Tongue (tissue), 2 donors: ENCODE data around the gene FOXA1. TPM values are rescaled to one million over a fixed set of nuclear protein-coding genes. Genes with fewer than 3 reads are reported as not detected.

Experiments used
- DNase-seq: peaks from one replicate; pipeline ENCODE4 v3.0.0-alpha.2; 2015
- total RNA-seq: library from RNA; depleted of rRNA; stranded (reverse); fragments of >200 nt; gene quantifications from one replicate; pipeline ENCODE4 v1.2.3, GENCODE V29; 2014

The FOXA1 gene
- 15.9 TPM for total RNA-seq

DNA sequence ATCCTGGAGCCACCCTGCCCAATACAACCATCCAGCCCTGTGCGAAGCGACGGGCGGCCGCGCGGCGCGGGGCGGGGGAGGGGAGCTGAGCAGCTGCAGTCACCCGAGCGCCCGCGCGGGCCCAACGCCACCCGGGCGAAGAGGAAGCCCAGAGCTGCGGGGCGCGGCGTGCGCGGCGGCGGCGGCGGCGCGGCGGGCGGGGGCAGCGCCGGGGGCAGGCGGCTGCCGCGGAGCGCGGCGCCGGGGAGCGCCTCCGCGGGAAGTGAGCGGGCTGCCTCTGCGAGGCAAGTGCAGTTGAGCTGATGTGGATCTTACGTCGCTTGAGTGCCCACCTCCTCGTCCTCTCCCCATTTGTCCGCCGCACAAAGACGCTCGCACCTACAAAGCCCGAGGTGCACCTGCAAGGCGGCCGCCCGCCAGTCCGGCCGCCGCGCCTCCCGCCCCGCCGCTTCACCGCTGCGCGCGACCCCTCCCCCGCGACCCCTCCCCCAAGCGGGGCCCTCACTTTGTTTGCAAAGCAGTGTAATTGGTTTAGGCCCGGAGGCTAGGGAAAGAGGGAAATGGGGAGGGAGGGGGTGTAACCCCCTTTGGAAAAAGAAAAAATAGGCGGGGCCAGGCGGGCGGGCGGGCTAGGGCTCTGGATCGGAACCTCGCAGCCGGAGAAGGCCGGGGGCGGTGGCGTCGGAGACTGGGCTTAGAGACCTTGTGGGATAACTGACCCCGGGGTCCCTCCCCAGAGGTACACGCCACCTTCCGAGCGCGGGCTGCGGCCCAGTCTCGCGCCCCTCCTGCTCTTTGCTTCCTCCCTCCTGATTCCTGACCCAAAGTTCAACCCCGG, at the start of gene FOXA1, which contains the start of gene TTC6:
FOXA1 (minus strand) TSS at position 279 of the 838 bp plus-strand sequence; CDS start at position 2, 277 bp downstream.
TTC6 (plus strand) TSS at position 659 of the 838 bp plus-strand sequence. CDS start 26,436 bp downstream, outside the sequence.
- peak; percentile 53 for DNase-seq

DNA sequence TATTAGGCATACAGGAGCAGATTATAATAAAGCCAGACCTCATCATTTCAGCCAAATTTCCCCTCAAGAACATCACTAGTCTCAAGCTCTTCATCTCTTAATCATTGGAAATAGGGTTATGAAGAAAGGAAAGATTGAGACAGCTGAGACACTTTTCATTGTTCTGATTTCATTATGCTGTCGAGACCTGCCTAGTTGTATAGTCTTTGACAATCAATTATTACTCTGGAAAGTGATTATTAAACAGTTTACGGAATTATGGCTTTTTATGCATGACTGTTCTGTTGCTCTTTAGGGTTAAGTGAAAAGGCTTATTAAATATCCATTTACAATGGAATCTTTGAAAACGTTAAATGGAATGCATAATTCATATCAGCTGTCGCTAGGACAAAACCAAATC, 48.7 kb upstream of the FOXA1 start:
- DNase-seq = no peak

DNA sequence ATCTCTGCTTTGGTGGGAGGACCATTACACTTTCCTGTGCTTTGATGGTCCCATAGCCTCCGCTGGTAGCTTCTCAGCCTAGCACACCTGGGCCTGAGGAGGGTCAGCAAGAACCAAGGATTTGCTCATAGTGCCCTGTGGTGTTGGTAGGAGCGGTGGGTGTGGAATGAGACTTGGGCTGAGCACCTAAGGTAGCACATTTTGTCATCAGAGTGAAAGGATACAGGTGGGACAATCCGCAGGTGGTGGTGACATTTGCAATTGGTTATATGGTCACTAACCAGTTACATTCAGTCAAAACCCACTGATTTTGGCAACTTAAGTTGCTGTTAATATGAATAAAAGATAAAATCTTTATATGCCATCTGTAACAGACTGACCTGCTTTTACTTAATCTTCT, 47.1 kb upstream of the FOXA1 start:
- DNase-seq = no peak

DNA sequence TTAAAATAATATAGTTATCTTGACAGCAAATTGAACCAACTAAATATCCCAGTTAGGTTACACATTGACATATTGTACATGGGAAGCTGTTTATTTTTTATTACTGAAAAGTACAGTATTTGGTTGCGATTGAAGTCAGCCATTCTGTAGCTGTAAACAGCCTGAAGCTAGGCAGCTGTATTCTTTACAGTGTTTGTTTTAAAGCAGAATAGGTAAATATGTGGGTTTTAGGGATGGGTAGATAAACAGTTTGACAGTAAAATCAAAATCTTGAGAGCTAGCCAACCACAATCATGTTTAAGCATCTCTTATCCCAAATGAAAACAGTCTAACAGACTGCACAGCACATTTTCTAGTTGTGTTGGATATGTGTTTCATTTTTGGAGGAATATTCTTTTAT, 46.1 kb upstream of the FOXA1 start:
- no peak for DNase-seq

DNA sequence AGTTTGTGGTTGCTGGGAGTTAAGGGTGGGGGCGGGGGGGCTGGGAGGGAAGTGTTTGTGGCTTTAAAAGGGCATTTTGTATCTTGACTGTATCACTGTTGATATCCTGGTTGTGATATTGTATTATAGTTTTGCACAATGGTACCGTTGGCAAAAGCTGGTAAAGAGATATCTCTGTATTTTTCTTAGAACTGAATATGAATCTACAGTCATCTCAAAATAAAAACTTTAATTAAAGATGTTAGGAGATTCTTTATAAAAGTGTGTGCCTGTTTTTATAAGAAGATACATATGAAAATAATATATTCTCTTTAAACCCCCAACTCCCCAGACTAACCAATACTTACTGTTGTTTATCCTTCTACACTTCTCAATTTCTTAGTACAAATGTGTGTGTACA, 43.5 kb upstream of the FOXA1 start:
- no peak for DNase-seq

DNA sequence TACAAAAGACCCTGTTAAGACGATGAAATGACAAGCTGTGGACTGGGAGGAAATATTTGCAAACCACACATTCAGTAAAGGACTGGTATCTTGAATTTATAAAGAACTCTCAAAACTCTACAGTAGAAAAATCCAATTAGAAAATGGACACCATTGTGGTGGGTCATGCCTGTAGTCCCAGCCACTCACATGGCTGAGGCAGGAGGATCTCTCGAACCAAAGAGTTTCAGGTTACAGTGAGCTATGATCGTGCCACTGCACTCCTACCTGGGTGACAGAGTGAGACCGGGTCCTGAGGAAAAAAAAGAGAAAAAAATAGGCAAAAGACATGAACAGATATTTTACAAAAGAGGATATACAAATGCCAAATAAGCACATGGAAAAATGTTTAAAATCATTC, 42.3 kb upstream of the FOXA1 start:
- no peak for DNase-seq

DNA sequence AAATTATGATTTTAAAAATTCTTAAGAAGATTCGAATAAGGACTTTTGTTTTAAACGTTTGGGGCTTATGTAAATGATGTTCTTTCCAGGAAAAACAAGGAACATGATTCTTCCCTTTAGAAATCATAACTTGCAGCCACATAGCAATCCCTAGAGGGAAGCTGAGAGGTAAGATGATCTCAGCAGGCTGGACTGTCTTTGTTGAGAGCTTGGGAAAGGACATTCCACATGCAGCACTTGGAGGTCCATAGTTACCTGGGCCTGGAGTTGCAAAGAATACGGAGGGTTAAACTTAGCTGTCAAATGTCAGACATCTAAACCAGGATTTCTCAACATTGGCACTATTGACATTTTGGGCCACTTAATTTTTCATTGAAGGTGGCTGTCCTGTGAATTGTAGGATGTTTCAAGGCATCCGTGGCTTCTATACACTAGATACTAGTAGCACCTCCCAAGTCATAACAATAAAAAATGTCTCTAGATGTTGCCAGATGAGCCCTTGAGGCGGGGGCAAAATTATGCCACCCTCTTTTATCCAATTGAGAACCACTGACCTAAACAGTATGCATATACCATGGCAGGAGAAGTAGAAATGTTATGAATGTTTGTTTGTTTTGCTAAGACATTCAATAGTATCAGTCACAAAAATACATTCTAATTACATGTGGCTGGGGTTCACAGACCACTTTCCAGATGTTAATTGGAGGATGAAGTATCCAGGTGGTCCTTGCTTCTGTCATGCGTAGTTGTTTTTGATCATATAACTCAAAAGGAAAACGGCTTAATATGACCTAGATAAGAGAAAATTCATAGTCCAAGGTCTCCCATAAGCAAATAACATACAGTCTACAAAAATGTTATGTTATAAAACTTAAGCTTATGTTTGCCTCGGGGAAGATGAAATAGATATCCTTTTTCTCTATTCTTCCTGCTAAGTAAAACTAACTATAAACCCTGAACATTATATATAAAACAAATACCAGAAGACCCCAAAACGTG, 30.8 kb upstream of the FOXA1 start:
- no peak for DNase-seq

DNA sequence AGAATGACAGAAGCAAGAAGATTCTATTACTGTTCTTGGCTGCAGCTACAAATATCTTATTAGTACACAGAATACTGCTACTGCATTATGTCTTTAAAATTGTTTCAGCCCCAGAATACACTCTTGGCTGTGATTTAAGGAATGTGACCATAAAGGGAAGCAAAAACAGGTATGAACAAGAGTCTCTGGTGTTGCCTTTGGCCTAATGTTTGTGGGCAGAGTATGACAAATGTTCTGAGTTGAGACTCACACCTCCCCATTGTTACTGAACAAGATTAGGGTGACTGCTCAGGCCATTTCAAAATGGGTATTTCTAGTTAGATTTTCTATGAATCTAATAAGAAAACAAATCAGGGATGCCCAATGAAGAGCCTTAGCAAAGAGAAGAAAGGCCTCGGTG, 28.9 kb upstream of the FOXA1 start:
- DNase-seq = no peak

DNA sequence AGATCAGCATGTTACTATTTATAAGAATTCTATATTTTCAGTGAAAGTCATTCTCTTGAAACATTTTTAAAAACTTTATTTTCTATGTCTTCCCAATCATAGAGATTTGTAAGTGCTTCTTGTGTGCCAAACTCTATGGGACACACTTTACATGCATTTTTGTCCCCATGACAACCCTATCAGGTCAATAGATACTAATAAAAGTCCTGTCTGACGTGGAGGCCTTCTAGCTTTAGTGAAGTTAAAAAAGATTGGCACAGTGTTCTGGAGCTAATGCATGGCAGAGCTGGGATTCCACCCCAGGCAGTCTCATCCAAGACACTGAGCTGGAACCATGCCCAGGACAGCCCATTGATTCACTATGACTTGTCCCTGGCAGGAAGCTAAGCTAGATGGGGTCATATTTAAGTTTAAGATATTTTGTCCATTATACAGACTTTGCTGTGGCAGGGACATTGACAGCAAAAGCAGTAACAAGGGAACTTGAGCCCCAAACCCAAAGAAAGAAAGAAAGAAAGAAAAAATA, 28.4 kb upstream of the FOXA1 start:
- DNase-seq = peak; percentile 71

DNA sequence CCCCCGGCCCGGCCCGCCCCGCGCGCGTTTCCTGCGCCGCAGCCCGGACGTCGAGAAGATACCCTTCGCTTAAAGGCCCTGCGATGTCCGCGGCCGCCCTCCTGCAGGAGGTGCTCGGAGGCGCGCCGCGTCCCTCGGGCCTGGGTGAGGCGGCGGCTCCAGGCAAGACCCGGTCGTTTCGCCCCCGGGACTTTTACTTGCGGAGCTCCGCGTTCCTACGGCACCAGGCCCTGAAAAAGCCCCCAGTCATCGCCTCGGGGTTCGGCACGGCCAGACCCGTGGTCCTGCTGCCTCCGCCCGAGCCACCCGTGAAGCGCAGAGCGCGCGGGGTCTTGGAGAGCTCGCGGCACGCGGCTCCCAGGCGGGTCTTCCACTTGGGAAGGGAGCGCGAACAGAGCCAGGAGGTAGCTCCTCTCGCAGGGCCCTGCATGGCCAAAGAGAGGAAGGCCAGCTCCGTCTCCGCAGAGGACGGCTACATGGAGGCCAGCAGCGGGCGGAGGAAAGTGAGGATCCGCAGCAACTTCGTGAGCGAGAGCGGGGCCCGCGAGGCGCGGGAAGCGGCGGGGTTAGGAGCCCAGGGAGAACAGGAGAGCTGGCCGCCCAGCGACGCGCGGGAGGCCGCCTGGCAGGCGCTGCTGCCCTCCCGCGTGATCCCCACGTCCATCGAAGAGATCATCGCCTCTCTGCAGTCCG, 27.3 kb upstream of the FOXA1 start:
- DNase-seq = peak; percentile 32

DNA sequence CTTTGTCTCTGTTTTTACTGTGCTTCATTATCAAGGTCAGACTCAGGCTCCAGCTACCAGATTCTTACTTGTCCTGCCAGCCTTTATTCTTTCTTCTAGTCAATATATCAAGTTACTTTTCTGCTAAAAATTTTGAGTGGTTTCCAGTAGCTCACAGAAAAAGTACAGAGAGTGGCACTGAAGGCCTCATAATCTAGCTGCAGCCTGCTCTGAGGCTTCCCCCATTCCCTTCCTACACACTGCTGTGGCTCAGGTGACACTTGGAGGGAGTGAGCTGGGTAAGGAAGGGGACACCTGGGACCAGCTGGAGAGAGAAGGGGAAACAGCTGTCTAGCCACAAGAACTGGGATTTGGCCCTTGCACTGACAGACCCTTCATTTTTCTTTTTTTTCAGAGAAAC, 25.8 kb upstream of the FOXA1 start:
- DNase-seq = no peak

DNA sequence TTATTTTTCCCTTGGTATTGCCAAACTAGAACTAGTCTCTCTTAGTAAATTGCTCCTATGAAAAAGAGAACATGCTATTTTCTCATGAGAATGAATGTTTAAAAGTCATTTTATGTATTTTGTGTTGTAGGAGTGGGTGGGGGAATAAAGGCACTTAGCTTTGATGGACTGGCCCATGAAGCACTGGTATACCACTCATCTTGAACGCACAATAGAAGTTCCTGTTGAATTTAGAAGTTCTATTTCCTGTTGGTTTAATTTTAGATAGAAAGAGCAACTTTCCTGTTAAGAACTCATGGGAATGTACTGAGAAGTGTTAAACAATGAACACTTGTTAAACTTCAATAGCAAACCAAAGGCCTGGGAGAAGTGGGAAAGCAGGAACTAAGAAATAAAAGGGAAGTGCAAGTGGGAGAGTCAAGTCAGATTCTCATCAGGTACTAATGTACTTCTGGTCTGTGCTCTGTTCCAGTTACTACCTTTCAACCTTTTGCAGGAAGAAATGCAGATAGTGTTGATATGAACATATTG, 23.5 kb upstream of the FOXA1 start:
- no peak for DNase-seq

DNA sequence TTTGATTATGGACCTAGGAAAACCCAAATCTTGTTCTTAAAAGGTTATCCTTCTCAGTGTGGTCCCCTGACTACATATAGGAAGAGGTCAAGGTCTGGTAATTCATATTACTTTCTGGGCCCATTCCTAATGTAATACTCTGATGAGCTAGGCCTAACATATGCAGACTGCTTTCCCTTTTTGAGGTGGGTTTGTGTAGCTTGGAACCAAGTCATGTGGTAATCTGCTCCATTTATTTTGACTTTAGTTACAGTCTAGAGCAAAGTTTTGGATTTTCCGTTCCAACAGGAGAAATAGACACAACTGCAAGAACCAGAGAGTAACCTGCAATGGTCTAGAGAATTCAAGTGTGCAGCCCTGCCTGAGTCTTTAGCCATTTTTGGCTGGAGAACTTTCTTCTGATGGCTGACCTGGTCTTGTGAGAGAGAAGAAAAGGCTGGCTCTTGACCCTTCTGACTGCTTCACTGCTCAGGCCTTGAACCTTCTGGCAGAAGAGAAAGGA, 22.9 kb upstream of the FOXA1 start:
- DNase-seq = no peak

DNA sequence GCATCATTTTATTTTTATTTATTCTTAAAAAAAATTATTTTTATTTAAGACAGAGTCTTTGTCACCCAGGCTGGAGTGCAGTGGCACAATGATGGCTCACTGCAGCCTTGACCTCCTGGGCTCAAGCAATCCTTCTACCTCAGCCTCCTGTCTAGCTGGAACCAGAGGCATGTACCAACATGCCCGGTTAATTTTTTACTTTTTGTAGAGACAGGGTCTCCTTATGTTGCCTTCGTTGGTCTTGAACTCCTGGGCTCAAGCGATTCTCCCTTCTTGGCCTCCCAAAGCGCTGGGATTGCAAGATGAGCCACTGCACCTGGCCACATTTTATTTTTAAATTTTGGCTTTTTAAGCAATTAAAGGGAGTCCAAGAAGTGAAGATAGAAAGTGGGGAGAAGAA, 21.8 kb upstream of the FOXA1 start:
- DNase-seq = no peak

DNA sequence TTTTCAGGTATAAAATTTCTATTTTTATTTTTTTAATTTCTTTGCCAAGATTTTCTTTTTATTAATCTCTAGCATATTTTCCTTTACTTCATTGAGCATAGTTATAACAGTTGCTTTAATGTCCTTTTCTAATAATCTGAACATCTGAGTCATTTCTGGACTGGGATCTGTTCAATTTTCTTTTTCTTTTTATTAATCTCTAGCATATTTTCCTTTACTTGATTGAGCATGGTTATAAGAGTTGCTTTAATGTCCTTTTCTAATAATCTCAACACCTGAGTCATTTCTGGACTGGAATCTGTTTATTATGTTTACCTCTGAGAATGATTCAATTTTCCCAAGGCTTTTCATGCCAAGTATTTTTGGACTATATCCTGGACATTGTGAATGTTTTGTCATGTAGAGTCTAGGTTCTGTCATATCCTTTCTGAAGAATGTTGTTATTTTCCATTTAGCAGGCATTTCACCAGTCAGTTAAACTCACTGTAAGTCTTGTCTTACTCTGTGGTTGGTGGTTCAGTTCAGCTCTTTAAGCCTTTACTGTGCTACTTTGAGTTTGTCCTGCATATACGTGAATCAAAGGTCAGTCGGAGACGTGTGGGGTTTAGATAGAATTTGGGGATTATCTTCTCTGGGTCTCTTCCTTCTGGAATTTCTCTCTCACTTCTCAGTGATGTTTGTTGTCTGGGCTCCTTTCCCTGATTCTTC, 20.7 kb upstream of the FOXA1 start:
- DNase-seq = no peak

DNA sequence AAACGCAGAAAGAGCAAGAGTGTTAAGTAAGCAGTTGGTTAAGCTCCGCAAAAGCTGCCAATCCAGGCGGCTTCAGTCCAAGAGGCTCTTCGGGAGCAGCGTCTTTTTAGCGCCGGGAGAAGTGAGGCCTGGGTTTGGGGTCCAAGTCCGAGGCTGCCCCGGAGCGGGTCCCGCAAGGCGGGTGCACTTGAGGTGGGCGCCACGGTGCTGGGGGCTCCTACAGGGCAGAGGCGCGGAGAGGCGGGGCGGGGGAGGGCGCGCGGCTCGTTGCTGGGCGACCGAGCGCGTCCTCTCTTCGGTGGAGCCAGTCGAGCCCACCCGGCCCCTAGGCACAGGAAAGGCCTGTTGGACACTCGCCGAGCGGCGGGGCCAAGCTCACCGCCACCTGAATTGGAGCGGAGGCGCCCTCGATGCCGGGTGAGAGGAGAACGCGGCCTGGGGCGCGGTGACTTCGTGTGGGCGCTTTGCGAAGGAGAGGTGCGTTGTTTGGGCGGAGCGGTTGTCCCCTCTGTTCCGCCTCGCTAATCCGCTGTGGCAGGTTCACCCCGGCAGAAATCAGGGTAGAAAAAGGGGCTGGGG, 16.0 kb upstream of the FOXA1 start:
- DNase-seq = no peak

DNA sequence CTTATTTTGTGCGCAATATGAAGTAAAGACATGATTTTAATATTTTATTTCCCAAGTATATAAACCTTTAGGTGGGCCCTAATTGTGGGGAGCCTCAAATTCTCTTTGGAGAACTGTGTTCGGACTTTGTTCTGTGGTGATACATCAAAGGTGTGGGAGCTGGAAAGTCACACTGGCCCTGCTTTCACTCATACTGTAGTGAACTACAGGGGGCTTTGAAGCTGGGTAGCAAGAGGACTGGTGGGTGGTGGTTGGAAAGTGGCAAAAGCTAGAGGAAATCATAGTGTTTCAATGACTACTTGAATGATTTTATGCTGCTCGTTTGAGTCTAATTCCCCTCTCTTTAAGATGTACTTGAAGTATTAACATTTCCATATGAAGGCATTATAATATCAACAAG, 13.6 kb upstream of the FOXA1 start:
- DNase-seq = no peak

DNA sequence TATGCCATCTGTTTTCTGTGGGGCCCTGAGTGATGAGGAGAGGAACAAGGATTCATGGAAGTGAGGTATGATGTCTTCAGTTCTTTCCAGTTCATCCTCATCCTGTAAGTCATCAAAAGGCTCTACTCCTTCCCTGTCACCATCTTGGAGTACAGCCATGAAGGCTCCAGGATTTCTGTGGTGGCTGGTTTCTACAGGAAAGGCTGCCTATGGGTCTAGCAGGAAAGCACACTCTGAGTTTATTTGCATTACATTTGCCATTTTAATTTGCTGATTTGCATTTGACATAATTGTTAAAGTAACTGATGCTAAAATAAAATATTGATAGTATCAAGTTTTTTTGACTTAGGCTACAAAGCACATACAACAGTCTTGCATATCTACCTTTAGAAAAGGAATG, 11.6 kb upstream of the FOXA1 start:
- DNase-seq = no peak

DNA sequence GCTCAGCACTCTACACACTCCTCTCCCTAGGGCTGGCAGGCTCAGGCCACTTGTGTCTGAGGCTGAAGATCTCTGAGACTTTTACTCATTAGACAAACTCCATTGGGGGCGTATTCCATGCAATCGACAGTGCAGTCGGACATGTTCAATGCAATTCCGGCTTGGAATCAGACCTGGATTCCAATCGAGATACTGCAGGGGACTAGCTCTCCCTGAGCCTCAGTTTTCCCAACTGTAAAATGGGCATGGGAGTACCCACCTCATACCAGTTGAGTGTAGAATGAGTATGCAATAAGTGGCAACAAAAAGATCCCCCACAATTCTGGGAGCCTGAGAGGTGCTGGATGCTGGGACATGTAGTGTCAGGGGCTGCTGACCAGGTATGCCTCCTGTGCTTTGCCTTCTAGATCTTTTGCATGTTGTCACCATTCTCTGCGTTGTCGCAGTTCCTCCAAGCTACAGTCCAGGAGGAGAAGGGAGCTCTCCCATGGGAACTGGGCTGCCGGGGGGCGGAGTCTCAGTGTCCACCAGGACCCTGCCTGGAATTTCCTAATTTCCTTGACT, 8.7 kb upstream of the FOXA1 start:
- no peak for DNase-seq
